HEK293T (cell line): Measurements from ENCODE around the gene CUL2.
A peak's percentile ranks its signal among the peaks of the same experiment; 100 is the strongest.

Experiments used
- CTCF ChIA-PET: fragments of 350-600 bp; formaldehyde crosslinking; extraction: SDS; loops from one replicate; lab custom pipeline; 2021; ENCODE audit warnings: antibody characterized with exemption, inconsistent platforms; lab: Yijun Ruan, JAX
- POLR2A ChIA-PET: fragments of 350-600 bp; formaldehyde crosslinking; extraction: SDS; loops from one replicate; lab custom pipeline; 2020; ENCODE audit warnings: antibody characterized with exemption, inconsistent platforms; lab: Yijun Ruan, JAX
- DNase-seq: peaks from one replicate; pipeline ENCODE4 v3.0.0; 2012; ENCODE audit warnings: mixed read lengths; ENCODE audit errors: extremely low spot score
- ARNT ChIP-seq: fragments of 450-650 bp; IDR thresholded peaks from 2 replicates; pipeline ENCODE4 v1.6.1; 2017; ENCODE audit warnings: mild to moderate bottlenecking
- BHLHE40 ChIP-seq: fragments of 450-650 bp; IDR thresholded peaks from 2 replicates; pipeline ENCODE4 v1.6.1; 2016; ENCODE audit warnings: mild to moderate bottlenecking, moderate library complexity, borderline replicate concordance
- CTBP1 ChIP-seq: fragments of 450-650 bp; IDR thresholded peaks from 2 replicates; pipeline ENCODE4 v1.6.1; 2016; ENCODE audit warnings: borderline replicate concordance
- ELF4 ChIP-seq: fragments of 450-650 bp; IDR thresholded peaks from 2 replicates; pipeline ENCODE4 v1.6.1; 2017; ENCODE audit warnings: antibody characterized with exemption
- FOXA1 ChIP-seq: fragments of 450-650 bp; IDR thresholded peaks from 2 replicates; pipeline ENCODE4 v1.6.1; 2016; ENCODE audit warnings: mild to moderate bottlenecking
- FOXK2 ChIP-seq: fragments of 450-650 bp; IDR thresholded peaks from 2 replicates; pipeline ENCODE4 v1.6.1; 2016; ENCODE audit warnings: mild to moderate bottlenecking
- FOXM1 ChIP-seq: fragments of 450-650 bp; IDR thresholded peaks from 2 replicates; pipeline ENCODE4 v1.6.1; 2017; ENCODE audit warnings: mild to moderate bottlenecking, borderline replicate concordance
- HDGF ChIP-seq: fragments of 450-650 bp; IDR thresholded peaks from 2 replicates; pipeline ENCODE4 v1.6.1; 2017; ENCODE audit warnings: antibody characterized with exemption, borderline replicate concordance
- L3MBTL2 ChIP-seq: fragments of 450-650 bp; conservative IDR thresholded peaks from 2 replicates; pipeline ENCODE4 v1.6.1; 2016; ENCODE audit warnings: mild to moderate bottlenecking
- LEF1 ChIP-seq: fragments of 450-650 bp; IDR thresholded peaks from 2 replicates; pipeline ENCODE4 v1.6.1; 2017; ENCODE audit warnings: mild to moderate bottlenecking, borderline replicate concordance
- NFRKB ChIP-seq: fragments of 450-650 bp; IDR thresholded peaks from 2 replicates; pipeline ENCODE4 v1.6.1; 2016; ENCODE audit warnings: mild to moderate bottlenecking, moderate library complexity
- PKNOX1 ChIP-seq: fragments of 450-650 bp; IDR thresholded peaks from 2 replicates; pipeline ENCODE4 v1.6.1; 2016
- SP1 ChIP-seq: fragments of 450-650 bp; IDR thresholded peaks from 2 replicates; pipeline ENCODE4 v1.6.1; 2017
- SUZ12 ChIP-seq: fragments of 450-650 bp; IDR thresholded peaks from 2 replicates; pipeline ENCODE4 v1.6.1; 2016; ENCODE audit warnings: mild to moderate bottlenecking
- TARDBP ChIP-seq: fragments of 450-650 bp; IDR thresholded peaks from 2 replicates; pipeline ENCODE4 v1.6.1; 2016
- ZNF384 ChIP-seq: fragments of 450-650 bp; IDR thresholded peaks from 2 replicates; pipeline ENCODE4 v1.6.1; 2016

The CUL2 gene

GRCh38 chr10:35129185-35129674 lies 39.1 kb upstream of the CUL2 start:
- DNase-seq, result no peak
- TF ChIP-seq ELF4, result no peak
- no peak for TF ChIP-seq SUZ12
- TF ChIP-seq FOXM1, result no peak
- no peak for TF ChIP-seq ARNT
- TF ChIP-seq CTBP1, result no peak
- TF ChIP-seq LEF1, result no peak
- TF ChIP-seq HDGF, result no peak
- TF ChIP-seq L3MBTL2, result no peak
- no peak for TF ChIP-seq FOXA1
- no peak for TF ChIP-seq BHLHE40
- TF ChIP-seq TARDBP, result no peak
- no peak for TF ChIP-seq FOXK2
- no peak for TF ChIP-seq ZNF384
- TF ChIP-seq SP1, result no peak
- TF ChIP-seq PKNOX1, result no peak
- TF ChIP-seq NFRKB, result no peak
- POLR2A ChIA-PET, result interaction anchor here (0.6 kb wide), 1 partner anchor 67 kb away, joined by 3 read pairs; no protein-coding TSS in a partner anchor
- CTCF ChIA-PET, result interaction anchor here (4.2 kb wide), 1 partner anchor 66 kb away, joined by 27 read pairs; no protein-coding TSS in a partner anchor

DNA sequence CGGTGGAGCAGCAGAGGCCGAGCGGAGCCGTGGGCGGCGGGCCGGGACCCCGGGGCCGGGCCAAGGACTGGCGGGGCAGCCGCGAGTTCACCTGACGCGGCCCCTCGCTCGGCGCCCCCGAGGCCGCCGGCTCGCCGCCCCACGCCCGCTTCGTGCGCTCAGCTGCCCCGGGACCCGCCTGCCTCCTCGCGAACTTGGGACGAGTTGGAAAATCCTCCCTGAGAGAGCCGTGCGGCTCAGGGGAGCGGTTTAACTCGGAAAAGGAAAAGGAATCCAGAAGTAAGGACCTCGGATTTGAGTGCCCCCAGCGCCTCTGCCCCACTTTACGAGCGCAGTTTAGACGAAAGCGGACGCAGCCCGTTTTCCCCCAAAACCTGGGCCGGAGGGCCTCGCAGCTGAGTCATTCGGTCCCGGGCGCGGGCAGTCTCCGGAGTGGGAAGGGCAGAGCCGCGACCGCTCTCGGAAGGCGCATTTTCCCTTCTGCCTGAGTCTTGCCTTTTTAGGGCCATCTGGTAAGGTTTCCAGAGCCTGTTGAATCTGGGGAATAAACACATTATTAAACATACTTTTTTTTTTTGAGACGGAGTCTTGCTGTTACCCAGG lies 37.2 kb upstream of the CUL2 start:
- DNase-seq, result peak; percentile 8
- ChIA-PET POLR2A (interaction anchor here (0.6 to 3.7 kb wide), 9 partner anchors 8 to 203 kb away, joined by 3 to 64 read pairs (median 4); no protein-coding TSS in a partner anchor), CTCF (interaction anchor here (1.9 to 4.2 kb wide), 2 partner anchors 68 to 133 kb away, joined by 5 to 27 read pairs; no protein-coding TSS in a partner anchor)
- TF ChIP-seq TARDBP (no peak), PKNOX1 (no peak)

GRCh38 chr10:35126530-35127288 lies 36.6 kb upstream of the CUL2 start, which contains the start of gene CREM:
Gene CREM, plus strand, starts transcription at chr10:35126846. Its CDS starts 10,990 bp downstream, at chr10:35137836.
- ChIA-PET POLR2A (interaction anchor here (0.7 to 3.7 kb wide), 18 partner anchors 9 to 434 kb away, joined by 3 to 64 read pairs (median 5); partner anchors contain the start of gene CUL2), CTCF (interaction anchor here (0.6 to 4.2 kb wide), 6 partner anchors 8 to 132 kb away, joined by 3 to 27 read pairs (median 4); no protein-coding TSS in a partner anchor)
- DNase-seq, result peak; percentile 90
- TF ChIP-seq ELF4 (peak; percentile 50; the same call in 1 of the 2 replicates), L3MBTL2 (peak; percentile 93), TARDBP (no peak), ZNF384 (peak; percentile 56; the same call in 1 of the 2 replicates)

GRCh38 chr10:35126062-35126529 lies 36.0 kb upstream of the CUL2 start:
- POLR2A ChIA-PET, result interaction anchor here (0.7 to 3.7 kb wide), 17 partner anchors 9 to 435 kb away, joined by 3 to 64 read pairs (median 5); partner anchors contain the start of gene CUL2
- CTCF ChIA-PET, result interaction anchor here (0.6 to 4.2 kb wide), 6 partner anchors 8 to 131 kb away, joined by 3 to 27 read pairs (median 4); no protein-coding TSS in a partner anchor
- no peak for TF ChIP-seq FOXA1
- TF ChIP-seq SP1, result no peak
- no peak for TF ChIP-seq LEF1
- no peak for TF ChIP-seq HDGF
- no peak for TF ChIP-seq ELF4
- no peak for TF ChIP-seq ARNT
- TF ChIP-seq ZNF384, result no peak
- TF ChIP-seq PKNOX1, result no peak
- TF ChIP-seq FOXK2, result no peak
- DNase-seq, result no peak

GRCh38 chr10:35124540-35124939 lies 34.4 kb upstream of the CUL2 start:
- TF ChIP-seq SP1 (no peak), LEF1 (no peak), FOXA1 (no peak), L3MBTL2 (no peak), PKNOX1 (no peak), CTBP1 (no peak), ELF4 (no peak), BHLHE40 (no peak), FOXM1 (no peak), ARNT (no peak), TARDBP (no peak), ZNF384 (no peak), FOXK2 (no peak), HDGF (no peak), NFRKB (no peak), SUZ12 (no peak)
- POLR2A ChIA-PET, result no interaction called here
- DNase-seq, result no peak
- CTCF ChIA-PET, result interaction anchor here (0.6 kb wide), 1 partner anchor 118 kb away, joined by 4 read pairs; no protein-coding TSS in a partner anchor
